ENCODE results near the gene CD38. TPM values are rescaled to one million over a fixed set of nuclear protein-coding genes. Genes with fewer than 3 reads are reported as not detected.

Gene CD38
- total RNA-seq, 1 donor from 2014 or later, result 0.34 TPM

DNA sequence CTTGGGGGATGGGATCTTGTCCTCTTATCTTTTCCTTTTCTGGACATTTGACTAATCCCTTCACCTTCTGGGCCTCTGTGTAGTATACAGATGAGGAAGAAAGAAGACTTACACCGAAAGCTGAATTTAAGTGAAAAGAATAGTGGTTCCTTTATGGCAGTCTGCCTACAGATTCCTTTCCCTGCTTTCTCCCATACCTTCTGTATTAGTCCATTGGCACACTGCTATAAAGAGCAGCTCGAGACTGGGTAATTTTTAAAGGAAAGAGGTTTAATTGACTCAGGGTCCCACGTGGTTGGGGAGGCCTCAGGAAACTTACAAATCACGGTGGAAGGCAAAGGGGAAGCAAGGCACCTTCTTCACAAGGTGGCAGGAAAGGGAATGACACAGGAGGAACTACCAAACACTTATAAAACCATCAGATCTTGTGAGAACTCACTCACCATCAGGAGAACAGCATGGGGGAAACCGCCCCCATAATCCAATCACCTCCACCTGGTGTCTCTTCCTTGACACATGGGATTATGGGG lies 34.0 kb upstream of the CD38 start:
- Mint-ChIP-seq H3K4me1 (ENCODE audit: unreplicated experiment) (no peaks in the 10 kb centered on the region), H3K27ac (no peak overlapping the region), H3K27me3 (no peaks in the 10 kb centered on the region), H3K9me3 (no peaks in the 10 kb centered on the region), H3K4me3 (no peak overlapping the region), H3K36me3 (no peaks in the 10 kb centered on the region)
- DNase-seq (ENCODE audit: extremely low spot score, unreplicated experiment), result no peak
- TF ChIP-seq, protein P1, sequence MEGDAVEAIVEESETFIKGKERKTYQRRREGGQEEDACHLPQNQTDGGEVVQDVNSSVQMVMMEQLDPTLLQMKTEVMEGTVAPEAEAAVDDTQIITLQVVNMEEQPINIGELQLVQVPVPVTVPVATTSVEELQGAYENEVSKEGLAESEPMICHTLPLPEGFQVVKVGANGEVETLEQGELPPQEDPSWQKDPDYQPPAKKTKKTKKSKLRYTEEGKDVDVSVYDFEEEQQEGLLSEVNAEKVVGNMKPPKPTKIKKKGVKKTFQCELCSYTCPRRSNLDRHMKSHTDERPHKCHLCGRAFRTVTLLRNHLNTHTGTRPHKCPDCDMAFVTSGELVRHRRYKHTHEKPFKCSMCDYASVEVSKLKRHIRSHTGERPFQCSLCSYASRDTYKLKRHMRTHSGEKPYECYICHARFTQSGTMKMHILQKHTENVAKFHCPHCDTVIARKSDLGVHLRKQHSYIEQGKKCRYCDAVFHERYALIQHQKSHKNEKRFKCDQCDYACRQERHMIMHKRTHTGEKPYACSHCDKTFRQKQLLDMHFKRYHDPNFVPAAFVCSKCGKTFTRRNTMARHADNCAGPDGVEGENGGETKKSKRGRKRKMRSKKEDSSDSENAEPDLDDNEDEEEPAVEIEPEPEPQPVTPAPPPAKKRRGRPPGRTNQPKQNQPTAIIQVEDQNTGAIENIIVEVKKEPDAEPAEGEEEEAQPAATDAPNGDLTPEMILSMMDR (conservative IDR thresholded peaks at IDR 0.05), result no peak

DNA sequence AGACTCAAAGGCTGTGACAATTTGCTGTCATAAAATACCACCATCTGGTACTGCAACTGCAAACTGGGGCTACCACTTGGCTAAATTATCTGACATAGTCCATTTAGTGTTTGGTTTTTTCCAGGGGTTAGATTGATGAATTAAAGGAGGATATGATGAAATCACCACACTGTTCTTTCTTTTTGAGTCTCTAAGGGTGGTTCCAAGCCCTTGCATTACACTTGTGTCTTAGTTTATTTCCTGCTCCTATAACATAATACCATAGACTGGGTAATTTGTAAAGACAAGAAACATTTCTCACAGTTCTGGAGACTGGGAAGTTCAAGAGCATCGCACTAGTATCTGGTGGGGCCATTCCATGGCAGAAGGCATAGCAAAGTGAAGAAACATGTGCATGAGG lies 32.0 kb upstream of the CD38 start:
- DNase-seq (ENCODE audit: extremely low spot score, unreplicated experiment), result no peak
- Mint-ChIP-seq H3K4me1 (ENCODE audit: unreplicated experiment) (no peaks in the 10 kb centered on the region), H3K27ac (no peak overlapping the region), H3K36me3 (no peaks in the 10 kb centered on the region), H3K9me3 (no peaks in the 10 kb centered on the region), H3K4me3 (no peak overlapping the region), H3K27me3 (no peaks in the 10 kb centered on the region)
- TF ChIP-seq, protein P1 (conservative IDR thresholded peaks at IDR 0.05), result no peak

DNA sequence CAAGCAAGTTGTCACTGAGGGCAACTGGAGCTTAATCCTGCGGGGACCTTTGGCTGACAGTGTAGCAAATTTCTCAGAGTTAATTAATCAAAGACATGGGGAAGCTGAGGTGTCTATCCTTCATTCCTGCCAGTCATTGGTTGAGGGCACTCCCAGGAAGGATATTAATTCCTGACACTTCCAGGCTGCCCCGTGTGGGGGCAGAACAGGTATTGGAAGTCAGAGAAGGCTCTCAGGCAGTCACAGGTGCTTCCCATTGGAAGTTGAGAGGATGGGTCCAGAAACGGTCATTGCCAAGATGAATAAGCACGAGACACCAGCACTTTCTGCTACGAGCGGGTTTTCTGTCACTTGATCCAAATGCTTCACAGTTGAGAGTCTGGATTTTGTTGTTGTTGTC lies 29.1 kb upstream of the CD38 start:
- Mint-ChIP-seq H3K4me1 (ENCODE audit: unreplicated experiment) (no peaks in the 10 kb centered on the region), H3K9me3 (no peaks in the 10 kb centered on the region), H3K27me3 (no peaks in the 10 kb centered on the region), H3K36me3 (no peaks in the 10 kb centered on the region), H3K27ac (no peak overlapping the region), H3K4me3 (no peak overlapping the region)
- TF ChIP-seq, protein P1 (conservative IDR thresholded peaks at IDR 0.05), result no peak
- no peak for DNase-seq (ENCODE audit: extremely low spot score, unreplicated experiment)

DNA sequence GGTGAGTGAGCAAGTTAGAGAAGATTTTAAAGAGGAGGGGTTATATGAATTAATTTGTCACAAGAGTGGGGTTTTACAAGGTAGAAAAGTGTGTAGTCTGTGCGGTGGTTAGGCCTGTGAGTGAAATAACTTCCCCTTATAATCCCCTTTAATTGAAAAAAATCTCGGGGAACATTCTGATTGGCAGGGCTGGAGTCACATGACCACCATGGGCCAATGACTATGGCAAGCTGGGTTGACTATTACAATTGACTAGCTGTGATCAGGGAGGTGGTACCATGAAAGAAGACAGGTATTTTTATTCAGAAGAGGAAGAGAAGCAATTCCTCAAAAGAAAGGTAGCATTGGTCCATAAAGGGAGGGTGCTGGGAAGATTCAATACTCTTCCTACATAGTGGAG lies 27.0 kb upstream of the CD38 start:
- DNase-seq (ENCODE audit: extremely low spot score, unreplicated experiment), result no peak
- H3K36me3 Mint-ChIP-seq, result no peaks in the 10 kb centered on the region
- TF ChIP-seq, protein P1 (conservative IDR thresholded peaks at IDR 0.05), result no peak
- no peaks in the 10 kb centered on the region for H3K4me1 Mint-ChIP-seq (ENCODE audit: unreplicated experiment)
- H3K27ac Mint-ChIP-seq, result no peak overlapping the region
- H3K27me3 Mint-ChIP-seq, result no peaks in the 10 kb centered on the region
- H3K9me3 Mint-ChIP-seq, result no peaks in the 10 kb centered on the region
- H3K4me3 Mint-ChIP-seq, result no peak overlapping the region

DNA sequence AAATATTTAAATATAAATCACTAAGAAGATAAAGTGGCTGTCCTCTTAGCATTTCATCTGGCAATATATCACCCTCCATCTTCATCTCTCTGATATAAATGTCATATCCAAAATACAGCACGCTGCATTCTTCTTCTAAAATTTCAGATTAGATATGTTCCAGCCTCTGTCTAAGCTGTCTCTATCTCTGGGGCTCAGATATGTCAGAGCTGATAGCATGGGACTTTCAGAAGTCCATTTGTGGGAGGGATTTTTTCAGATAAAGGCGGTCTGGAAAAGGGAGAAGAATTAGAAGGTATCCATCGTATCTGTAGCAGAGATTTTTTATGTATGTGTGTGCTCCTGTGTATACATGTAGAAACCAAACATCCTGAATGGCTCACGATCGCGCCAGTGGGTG lies 25.0 kb upstream of the CD38 start:
- no peaks in the 10 kb centered on the region for H3K36me3 Mint-ChIP-seq
- H3K9me3 Mint-ChIP-seq, result no peaks in the 10 kb centered on the region
- no peaks in the 10 kb centered on the region for H3K4me1 Mint-ChIP-seq (ENCODE audit: unreplicated experiment)
- TF ChIP-seq, protein P1 (conservative IDR thresholded peaks at IDR 0.05), result no peak
- DNase-seq (ENCODE audit: extremely low spot score, unreplicated experiment), result no peak
- no peak overlapping the region for H3K27ac Mint-ChIP-seq
- H3K27me3 Mint-ChIP-seq, result no peaks in the 10 kb centered on the region
- no peak overlapping the region for H3K4me3 Mint-ChIP-seq

DNA sequence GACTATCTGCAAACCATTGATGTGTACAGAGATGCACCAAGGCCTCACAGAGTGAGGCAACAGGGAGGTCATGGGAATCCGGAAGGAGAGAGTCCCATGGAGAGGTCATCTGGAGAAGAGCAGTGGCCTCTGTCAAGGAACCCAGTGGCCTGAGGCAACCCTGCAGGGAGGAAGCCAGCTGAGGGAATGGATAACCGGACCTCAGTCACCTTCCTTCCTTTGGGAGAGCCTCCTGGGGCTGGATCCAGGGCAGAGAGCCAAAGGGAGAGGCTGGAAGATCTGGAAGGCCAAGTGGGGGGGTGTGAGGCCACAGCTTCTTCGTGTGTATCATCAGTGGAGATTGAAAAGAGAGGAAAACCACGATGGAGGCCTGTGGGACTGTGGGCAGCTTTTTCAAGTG lies 24.3 kb upstream of the CD38 start:
- Mint-ChIP-seq H3K36me3 (no peaks in the 10 kb centered on the region), H3K9me3 (no peaks in the 10 kb centered on the region), H3K4me3 (no peak overlapping the region), H3K27ac (no peak overlapping the region), H3K4me1 (ENCODE audit: unreplicated experiment) (no peaks in the 10 kb centered on the region), H3K27me3 (no peaks in the 10 kb centered on the region)
- no peak for DNase-seq (ENCODE audit: extremely low spot score, unreplicated experiment)
- TF ChIP-seq, protein P1 (conservative IDR thresholded peaks at IDR 0.05), result no peak

All from type B pancreatic cell (in vitro differentiated cells).